Measurements from ENCODE around the gene PLA2G5.

PLA2G5 gene

DNA sequence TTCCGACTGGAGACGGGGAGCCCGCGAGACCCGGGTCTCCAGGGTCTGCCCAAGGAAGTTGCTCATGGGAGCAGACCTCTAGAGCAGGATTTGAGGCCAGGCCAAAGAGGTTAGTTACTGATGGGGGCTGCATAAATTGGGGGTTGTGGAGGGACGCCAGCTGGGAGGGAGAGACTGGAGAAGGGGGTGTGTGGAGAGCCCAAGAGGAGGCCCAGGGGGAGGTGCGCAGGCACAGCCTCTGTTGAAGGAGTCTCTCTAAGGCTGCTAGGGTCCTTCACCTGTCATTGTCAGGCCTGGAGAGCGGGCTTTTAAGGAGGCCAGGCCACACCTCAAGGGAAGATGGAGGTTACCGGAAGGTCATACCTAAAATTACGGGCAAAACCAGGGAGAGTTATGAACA lies 363 bp downstream of the PLA2G5 start:
- DNase-seq, result no peak

- no peak for DNase-seq
Observed at GRCh38 chr1:20071416-20071815, 1.4 kb downstream of the PLA2G5 start.

DNA sequence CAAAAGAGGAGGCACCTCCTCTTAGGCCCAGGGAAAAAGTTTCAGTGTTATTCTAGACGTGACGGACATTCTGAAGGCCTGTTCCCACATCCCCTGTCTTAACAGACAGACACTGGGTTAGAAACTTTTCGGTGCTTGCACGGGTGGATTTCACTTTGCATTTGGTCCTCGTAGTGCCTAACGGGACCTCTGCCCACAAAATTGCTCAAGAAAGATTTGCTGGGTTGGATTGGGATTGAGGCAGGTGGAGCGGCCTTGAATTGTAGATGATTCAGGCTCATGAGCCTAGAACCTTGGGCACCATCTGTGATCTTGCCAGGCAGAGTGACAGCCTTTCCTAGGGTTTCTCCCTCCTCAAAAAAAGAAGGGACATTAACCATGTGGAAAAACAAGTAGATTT lies 2.8 kb downstream of the PLA2G5 start:
- no peak for DNase-seq

DNA sequence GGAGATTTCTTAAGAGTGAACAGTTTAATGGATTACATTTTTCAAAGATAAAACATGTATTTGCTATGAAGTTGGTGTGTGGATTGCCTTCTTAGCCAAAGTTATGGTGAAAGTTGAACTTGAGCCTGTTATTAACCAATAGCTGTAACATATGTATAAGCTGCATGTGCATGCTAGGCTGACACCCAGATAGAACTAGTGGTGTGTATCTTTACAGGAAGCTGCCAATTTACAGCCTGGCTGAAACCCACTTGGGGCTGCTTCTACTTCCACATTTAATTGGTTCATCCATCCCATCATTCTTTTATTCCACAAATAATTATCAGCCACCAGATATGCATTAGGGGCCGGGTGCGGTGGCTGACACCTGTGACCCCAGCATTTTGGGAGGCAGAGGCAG lies 3.3 kb downstream of the PLA2G5 start:
- DNase-seq, result no peak

- no peak for DNase-seq
Observed at GRCh38 chr1:20074055-20074724, 4.2 kb downstream of the PLA2G5 start.

GRCh38 chr1:20074725-20075171 lies 4.8 kb downstream of the PLA2G5 start:
- no peak for DNase-seq

DNA sequence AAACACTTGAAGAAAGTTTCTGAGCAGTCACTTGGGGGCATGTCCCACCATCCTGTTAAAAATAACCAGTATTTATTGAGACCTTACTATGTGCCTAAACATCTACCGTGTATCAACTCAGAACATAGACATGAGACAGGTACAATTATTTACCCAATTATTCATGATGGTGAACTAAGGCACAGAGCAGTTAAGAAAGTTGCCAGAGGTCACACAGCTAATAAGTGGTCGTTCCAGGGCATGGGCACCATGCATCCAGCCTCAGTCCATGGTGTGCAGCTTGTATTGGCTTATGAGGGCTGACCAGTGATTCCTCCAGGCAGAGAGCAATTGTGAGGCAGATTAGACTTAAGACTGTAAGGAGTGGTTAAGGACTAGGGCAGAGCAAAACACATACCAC lies 5.4 kb downstream of the PLA2G5 start:
- no peak for DNase-seq

- no peak for DNase-seq
Observed at GRCh38 chr1:20076223-20076622, 6.2 kb downstream of the PLA2G5 start.

DNA sequence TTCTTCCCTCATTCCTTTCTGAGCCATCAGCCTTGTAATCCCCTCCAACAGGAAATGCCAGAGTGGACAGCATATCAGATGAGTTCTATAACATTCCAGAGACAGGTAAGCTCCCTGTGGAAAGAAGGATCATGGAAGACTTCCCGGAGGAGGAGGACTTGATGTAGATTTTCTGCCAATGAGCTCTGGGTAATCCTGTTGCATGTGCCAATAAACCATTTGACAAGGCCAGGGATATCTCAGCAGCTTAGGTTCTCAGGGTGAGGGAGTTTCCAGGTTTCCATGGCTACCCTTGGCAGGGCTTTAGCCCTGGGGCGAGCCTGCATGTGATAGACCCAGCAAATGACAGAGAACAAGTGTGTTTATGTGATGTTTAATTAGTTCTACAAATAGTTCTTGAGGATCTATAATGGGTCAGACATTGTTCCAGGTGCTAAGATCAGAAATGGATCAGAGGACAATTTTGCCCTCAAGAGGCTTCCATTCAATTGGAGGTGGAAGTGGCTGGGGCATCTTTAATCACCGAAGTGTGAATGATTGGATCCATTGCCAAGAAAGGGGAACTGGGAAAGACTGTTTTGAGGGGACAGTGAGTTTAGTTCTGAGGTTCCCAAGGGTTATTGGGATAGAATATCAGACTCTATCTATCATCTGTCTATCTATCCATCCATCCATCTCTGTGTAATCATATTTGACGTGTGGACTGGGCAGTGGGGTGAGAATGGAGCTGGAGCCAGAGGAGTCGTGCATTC lies 6.9 kb downstream of the PLA2G5 start:
- no peak for DNase-seq

GRCh38 chr1:20078171-20078651 lies 8.2 kb downstream of the PLA2G5 start:
- no peak for DNase-seq

GRCh38 chr1:20078711-20079110 lies 8.7 kb downstream of the PLA2G5 start:
- DNase-seq, result no peak

DNA sequence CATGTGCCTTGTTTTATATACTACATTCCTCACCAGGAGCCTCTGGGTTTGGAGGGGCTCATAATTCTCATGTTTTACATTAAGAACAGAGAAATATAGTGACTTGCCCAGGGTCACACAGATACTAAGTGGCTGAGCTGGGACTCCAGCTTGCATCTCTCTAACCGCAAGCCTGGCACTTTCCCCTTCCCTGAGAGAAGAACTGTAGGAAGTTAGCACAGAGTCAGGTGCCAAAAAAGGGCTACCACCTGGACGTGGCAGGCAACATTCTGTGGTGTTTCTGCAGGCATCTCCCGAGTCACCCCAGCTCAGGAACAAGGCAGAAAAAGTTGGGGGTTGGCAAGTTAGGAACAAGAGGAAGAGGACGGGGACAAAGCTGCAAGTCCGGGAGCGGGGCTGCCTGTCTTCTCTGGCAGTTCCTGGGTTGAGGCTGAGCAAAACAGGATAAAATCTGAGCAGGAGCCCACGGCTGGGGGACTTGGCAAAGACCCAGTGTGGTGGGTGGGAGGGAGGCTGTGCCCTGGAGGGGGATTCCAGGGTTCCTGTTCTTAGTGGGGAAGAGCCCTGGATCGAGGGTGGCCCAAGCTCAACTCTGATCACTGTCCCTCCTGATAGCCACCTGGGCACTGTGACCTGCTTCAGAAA lies 9.8 kb downstream of the PLA2G5 start:
- no peak for DNase-seq

- DNase-seq, result no peak
Observed at GRCh38 chr1:20080441-20081352, 10.7 kb downstream of the PLA2G5 start.

- DNase-seq, result no peak
Observed at GRCh38 chr1:20081353-20081810, 11.4 kb downstream of the PLA2G5 start.

DNA sequence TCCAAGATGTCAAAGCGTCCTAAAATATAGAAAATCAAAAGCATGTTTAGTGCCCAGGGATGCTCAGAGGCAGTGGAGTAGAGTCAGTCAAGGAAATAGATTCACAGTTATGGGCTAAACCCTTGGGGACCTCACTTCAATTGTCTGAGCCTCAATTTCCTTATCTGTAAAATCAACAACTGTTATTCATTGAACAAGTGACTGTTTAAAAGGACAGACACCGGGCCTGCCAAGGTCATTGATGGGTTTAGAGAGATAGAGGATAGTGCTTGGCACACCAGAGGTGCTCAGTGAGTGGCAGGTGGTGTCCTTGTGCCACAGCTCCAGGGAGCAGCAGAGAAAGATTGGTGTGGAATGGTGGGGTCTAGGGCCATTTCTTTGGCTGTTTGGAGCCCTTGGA lies 12.8 kb downstream of the PLA2G5 start:
- no peak for DNase-seq

GRCh38 chr1:20083178-20083944 lies 13.4 kb downstream of the PLA2G5 start:
- DNase-seq, result no peak

DNA sequence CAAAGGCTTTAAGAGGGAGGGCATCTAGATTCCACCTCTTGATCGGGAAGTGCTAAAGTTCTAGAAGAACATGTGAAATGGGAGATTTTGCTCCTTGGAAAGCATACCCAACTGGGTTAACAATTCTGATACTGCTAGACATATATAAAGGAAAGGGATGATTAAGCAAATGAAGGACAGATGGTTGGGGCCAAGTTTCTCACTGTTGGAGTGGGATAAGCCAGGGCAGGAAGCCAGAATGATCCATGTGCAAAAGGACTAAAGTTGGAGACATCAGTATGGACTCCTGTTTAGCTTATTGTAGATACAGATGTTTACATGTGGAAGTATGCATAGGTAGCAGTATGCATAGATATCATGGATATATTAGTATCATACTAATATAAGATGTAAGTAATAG lies 16.8 kb downstream of the PLA2G5 start:
- no peak for DNase-seq

- DNase-seq, result no peak
Observed at GRCh38 chr1:20087668-20088067, 17.7 kb downstream of the PLA2G5 start.

GRCh38 chr1:20089328-20090077 lies 19.5 kb downstream of the PLA2G5 start:
- no peak for DNase-seq

- no peak for DNase-seq
Observed at GRCh38 chr1:20090119-20090518, 20.1 kb downstream of the PLA2G5 start.

DNA sequence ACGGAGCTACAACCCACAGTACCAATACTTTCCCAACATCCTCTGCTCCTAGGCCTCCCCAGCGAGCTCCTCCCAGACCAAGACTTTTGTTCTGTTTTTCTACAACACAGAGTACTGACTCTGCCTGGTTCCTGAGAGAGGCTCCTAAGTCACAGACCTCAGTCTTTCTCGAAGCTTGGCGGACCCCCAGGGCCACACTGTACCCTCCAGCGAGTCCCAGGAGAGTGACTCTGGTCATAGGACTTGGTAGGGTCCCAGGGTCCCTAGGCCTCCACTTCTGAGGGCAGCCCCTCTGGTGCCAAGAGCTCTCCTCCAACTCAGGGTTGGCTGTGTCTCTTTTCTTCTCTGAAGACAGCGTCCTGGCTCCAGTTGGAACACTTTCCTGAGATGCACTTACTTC lies 20.6 kb downstream of the PLA2G5 start:
- no peak for DNase-seq
